ENCODE results near the gene DEUP1.

DEUP1 gene

DNA sequence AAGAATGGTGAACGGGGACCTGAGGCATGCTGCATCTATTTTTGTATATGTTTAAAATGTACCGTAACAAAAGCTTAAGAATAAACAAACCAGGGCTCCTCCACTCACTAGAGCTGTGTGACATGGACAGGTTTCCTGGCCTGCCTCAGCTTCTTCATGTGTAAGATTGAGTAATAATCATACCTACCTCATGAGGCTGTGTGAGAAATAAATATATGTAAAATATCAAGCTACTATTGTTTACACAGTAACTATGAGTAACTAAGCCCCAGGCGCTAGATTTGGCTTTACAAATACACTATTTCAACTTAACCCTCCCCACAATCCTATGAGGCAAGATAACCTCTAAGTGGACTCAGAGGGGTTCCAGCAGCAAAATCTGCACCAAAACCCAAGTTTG is 146.3 kb downstream of the DEUP1 start:
- Mint-ChIP-seq H3K9me3 (no peaks in the 10 kb centered on the region), H3K27me3 (no peaks in the 10 kb centered on the region), H3K4me1 (ENCODE audit: low read depth) (peaks cover 9% of the 10 kb centered on the region), H3K27ac (no peak overlapping the region), H3K4me3 (no peak overlapping the region), H3K36me3 (ENCODE audit: low read depth) (peaks cover 35% of the 10 kb centered on the region)
- intact Hi-C loops (cut with micrococcal nuclease), result no loop called here

DNA sequence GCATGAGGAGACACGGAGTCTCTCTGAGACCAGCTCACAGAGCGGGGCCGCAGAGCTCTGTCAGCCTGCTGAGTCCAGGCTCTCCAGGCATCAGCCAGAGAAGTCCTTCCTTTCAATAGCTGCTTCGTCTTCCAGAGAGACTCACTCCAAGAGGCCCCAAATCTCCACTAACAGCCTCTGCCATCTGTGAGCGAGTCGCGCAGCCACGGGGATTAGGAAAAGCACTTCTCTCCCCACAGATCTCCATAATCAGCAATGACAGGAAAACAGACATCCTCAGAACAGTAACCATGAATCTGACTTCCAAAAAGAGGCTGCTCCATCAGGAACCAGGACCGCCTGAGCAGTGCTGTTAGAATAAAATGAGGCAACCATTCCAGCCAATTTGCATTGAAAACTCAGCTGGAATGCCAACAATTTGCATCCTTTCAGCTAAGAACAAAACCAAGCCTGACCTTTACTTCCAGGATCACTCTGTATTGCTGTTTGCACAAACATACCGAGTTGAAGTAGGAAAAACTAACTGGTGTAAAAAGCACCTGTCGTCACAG is 147.2 kb downstream of the DEUP1 start:
- Mint-ChIP-seq H3K27ac (no peak overlapping the region), H3K36me3 (ENCODE audit: low read depth) (peaks cover 35% of the 10 kb centered on the region), H3K4me1 (ENCODE audit: low read depth) (peaks cover 15% of the 10 kb centered on the region), H3K4me3 (no peak overlapping the region), H3K9me3 (no peaks in the 10 kb centered on the region), H3K27me3 (no peaks in the 10 kb centered on the region)
- intact Hi-C loops (cut with micrococcal nuclease), result no loop called here

DNA sequence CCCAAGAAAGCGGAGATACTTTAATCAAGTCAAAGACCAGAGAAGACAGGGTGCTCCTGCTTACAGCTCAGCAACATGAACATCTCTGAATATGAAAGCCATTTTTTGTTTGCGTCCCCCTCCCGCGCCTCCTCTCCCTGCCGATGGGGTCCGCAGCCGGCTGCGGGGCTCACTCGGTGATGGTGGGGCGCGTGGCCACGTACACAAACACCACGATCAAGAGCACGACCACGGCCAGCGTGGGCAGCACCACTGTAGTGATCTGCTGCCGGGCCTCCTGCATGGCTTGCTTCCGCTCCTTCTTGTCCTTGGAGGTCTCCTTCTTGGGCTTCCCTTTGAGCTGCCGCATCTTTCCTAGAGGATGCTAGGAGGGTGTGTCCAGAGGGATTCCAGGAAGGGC is 148.3 kb downstream of the DEUP1 start:
- Mint-ChIP-seq H3K27me3 (no peaks in the 10 kb centered on the region), H3K4me3 (no peak overlapping the region), H3K27ac (peak overlapping the region; percentile 42), H3K36me3 (ENCODE audit: low read depth) (peaks cover 35% of the 10 kb centered on the region), H3K9me3 (no peaks in the 10 kb centered on the region), H3K4me1 (ENCODE audit: low read depth) (peaks cover 15% of the 10 kb centered on the region)
- intact Hi-C loops (cut with micrococcal nuclease), result no loop called here

DNA sequence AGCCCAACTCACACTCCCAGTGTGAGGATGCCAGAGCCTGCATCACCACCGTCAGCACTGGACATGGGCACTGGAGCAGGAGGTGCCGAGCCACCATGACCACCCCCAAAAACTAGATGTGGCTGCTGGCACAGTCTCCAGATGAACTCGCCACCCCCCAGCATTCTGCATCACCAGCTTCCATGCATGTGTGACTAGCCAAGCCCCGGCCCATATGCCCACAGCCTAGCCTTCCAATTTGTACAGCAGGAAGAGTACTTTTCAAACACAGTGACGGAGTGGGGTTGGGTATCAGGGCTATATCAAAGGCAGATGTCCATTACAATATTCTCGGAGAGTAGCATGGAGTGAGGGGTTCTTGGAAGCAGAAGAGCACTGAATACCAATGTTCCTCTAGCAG is 149.7 kb downstream of the DEUP1 start:
- peaks cover 35% of the 10 kb centered on the region for H3K36me3 Mint-ChIP-seq (ENCODE audit: low read depth)
- no peaks in the 10 kb centered on the region for H3K27me3 Mint-ChIP-seq
- H3K4me1 Mint-ChIP-seq (ENCODE audit: low read depth), result peaks cover 15% of the 10 kb centered on the region
- H3K27ac Mint-ChIP-seq, result no peak overlapping the region
- H3K9me3 Mint-ChIP-seq, result no peaks in the 10 kb centered on the region
- intact Hi-C loops (cut with micrococcal nuclease), result loop anchor here (5.0 kb wide), 1 partner anchor 62 kb away; the partner anchor contains the start of gene SMCO4
- H3K4me3 Mint-ChIP-seq, result no peak overlapping the region

DNA sequence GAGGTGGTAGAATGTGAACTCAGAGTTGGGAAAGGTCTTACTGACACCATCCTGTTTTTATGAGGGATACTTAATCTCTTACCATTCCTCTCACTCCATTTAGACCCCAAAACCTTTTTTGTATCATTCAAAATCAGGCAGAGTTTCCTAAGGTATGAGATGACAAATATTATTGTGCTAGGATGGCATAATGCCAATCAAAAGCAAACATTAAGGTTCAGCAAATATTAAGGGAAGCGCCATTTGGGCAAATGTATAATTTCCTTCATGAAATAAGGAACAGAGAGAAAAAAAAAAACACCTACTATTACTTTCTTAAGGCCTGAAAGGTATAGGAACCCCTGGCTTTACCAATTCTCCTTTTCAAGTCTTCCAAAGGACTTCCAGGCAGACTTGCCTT is 150.2 kb downstream of the DEUP1 start:
- Mint-ChIP-seq H3K4me3 (no peak overlapping the region), H3K36me3 (ENCODE audit: low read depth) (peaks cover 35% of the 10 kb centered on the region), H3K27me3 (no peaks in the 10 kb centered on the region), H3K4me1 (ENCODE audit: low read depth) (peaks cover 15% of the 10 kb centered on the region), H3K9me3 (no peaks in the 10 kb centered on the region), H3K27ac (no peak overlapping the region)
- intact Hi-C loops (cut with micrococcal nuclease), result loop anchor here (5.0 kb wide), 1 partner anchor 62 kb away; the partner anchor contains the start of gene SMCO4

DNA sequence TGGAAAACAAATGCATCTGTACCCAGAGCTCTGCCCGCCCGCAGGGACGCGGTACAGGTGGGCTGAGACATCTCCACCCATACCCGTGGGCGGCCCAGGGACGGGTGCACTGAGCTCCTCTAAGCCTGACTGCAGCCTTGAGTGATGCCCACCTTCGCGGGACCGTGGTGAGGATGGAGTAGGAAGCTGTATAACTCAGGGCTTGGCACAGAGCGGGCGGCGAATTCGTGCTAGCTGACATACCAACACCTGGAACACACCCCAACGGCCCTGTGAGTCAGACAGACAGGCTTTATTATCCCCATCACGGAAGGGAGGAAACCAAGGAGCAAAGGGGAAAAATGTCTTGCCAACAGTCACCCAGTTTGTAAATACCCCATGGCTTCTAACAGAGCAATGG is 150.7 kb downstream of the DEUP1 start:
- H3K36me3 Mint-ChIP-seq (ENCODE audit: low read depth), result peaks cover 32% of the 10 kb centered on the region
- no peaks in the 10 kb centered on the region for H3K9me3 Mint-ChIP-seq
- intact Hi-C loops (cut with micrococcal nuclease), result loop anchor here (5.0 kb wide), 1 partner anchor 61 kb away; the partner anchor contains the start of gene SMCO4
- H3K27me3 Mint-ChIP-seq, result no peaks in the 10 kb centered on the region
- H3K4me1 Mint-ChIP-seq (ENCODE audit: low read depth), result peaks cover 15% of the 10 kb centered on the region
- peak overlapping the region; percentile 10 for H3K27ac Mint-ChIP-seq
- H3K4me3 Mint-ChIP-seq, result no peak overlapping the region

DNA sequence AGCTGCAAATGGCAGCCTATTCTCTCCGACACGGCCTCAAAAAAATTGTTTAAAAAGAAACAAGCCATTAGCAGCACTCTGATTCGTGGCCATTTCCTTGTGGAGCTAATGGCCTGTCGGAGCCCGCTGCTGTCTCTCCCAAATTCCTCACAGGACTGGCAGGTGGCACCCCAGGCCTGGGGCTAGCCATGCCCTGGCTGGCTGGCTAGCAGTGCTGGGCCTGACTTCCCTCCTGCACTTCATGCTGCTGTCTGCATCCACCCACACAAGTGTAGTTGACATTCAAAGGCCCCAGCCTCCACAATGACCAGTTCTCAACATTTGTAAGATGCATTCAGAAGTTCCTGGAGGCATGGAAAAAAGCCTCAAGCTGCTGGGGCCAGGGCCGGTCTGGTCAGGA is 151.2 kb downstream of the DEUP1 start:
- Mint-ChIP-seq H3K9me3 (no peaks in the 10 kb centered on the region), H3K36me3 (ENCODE audit: low read depth) (peaks cover 28% of the 10 kb centered on the region), H3K27ac (peak overlapping the region; percentile 10), H3K4me3 (no peak overlapping the region), H3K4me1 (ENCODE audit: low read depth) (peaks cover 15% of the 10 kb centered on the region), H3K27me3 (no peaks in the 10 kb centered on the region)
- intact Hi-C loops (cut with micrococcal nuclease), result loop anchor here (5.0 kb wide), 1 partner anchor 61 kb away; the partner anchor contains the start of gene SMCO4

DNA sequence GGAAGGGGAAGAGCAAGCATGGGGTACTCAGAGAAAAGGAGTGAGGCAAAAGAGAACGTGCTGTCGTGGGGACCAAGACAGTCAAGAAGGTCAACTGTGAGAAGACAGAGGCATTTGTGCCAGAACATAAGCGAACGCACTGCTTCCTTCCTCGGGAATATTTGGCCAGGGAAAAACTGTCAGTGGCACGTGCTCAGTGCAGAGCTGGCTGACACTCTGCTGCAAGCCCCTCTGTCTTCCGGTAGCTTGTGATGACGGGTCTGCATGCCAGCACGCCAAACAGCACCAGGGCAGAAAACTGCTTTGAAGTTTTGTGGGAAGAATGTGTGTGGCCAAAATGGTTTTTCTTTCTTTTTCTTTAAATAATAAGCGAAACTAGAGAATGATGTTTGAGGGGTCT is 152.0 kb downstream of the DEUP1 start:
- H3K27me3 Mint-ChIP-seq, result no peaks in the 10 kb centered on the region
- H3K4me3 Mint-ChIP-seq, result no peak overlapping the region
- H3K4me1 Mint-ChIP-seq (ENCODE audit: low read depth), result peaks cover 15% of the 10 kb centered on the region
- intact Hi-C loops (cut with micrococcal nuclease), result loop anchor here (5.0 kb wide), 1 partner anchor 60 kb away; the partner anchor contains the start of gene SMCO4
- H3K27ac Mint-ChIP-seq, result peak overlapping the region; percentile 62
- H3K9me3 Mint-ChIP-seq, result no peaks in the 10 kb centered on the region
- H3K36me3 Mint-ChIP-seq (ENCODE audit: low read depth), result peaks cover 23% of the 10 kb centered on the region

DNA sequence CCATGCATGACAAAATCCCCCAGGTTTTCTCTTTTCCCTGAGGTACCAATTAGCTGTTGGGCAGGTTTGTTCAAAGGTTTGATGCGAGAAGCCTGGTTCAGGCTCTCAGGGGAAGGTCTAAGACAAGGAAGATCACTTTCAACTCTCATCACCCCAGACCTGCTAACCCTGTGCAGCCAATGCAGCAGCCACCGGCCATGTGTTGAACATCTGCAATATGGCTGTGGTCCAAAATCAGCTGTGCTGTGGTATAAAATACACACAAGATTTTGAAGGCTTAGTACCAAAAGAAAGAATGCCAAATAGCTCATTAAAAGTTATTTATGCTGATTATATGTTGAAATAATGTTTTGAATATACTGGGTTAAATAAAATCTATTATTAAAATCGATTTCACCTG is 154.2 kb downstream of the DEUP1 start:
- no peak overlapping the region for H3K4me3 Mint-ChIP-seq

DNA sequence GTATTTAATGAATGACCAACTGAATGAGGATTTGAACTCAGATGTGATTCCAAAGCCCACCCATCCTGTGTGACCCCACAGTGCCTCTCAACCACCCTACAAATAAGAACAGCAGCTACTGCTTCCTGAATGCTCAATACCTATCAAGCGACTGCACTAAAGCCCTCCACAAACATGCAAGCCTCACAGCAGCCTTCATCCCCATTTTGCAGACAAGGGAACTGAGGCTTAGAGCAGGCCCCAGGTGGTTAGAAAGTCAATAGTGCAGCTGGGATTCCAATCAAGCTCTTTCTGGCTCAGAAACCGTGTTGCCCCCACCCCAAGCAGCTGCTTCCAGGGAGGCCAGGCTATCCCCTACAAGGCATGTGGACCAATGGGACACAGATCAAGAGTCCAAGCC is 155.4 kb downstream of the DEUP1 start:
- intact Hi-C loops (cut with micrococcal nuclease), result no loop called here
- Mint-ChIP-seq H3K27ac (no peak overlapping the region), H3K9me3 (no peaks in the 10 kb centered on the region)

More for the DNA sequence above, 154.2 kb downstream of the DEUP1 start:
- H3K27ac Mint-ChIP-seq, result no peak overlapping the region
- H3K27me3 Mint-ChIP-seq, result no peaks in the 10 kb centered on the region
- H3K4me1 Mint-ChIP-seq (ENCODE audit: low read depth), result peaks cover 15% of the 10 kb centered on the region
- no peaks in the 10 kb centered on the region for H3K9me3 Mint-ChIP-seq
- H3K36me3 Mint-ChIP-seq (ENCODE audit: low read depth), result peaks cover 1% of the 10 kb centered on the region
- intact Hi-C loops (cut with micrococcal nuclease), result loop anchor here (5.0 kb wide), 1 partner anchor 58 kb away; the partner anchor contains the start of gene SMCO4

DNA sequence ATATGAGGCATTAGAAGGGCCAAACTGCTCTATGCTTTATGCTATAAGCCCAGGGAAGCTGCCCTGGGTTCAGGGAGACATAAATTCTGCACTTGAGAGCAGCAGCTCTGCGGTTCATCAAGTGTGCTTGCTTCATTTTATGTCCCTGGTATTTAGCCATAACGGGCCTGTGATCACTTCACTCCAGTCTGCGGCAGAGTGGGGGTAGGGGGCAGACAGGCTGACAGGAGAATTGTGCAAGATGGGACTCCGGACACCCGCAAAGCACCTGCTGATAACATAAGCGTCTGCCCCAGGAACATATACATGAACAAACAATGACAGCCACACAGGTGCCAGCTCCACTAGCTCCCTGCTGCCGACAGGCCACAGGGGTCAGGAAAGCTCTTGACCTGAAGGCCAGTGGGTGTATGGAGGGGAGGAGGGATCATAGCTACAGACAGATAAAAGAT is 156.5 kb downstream of the DEUP1 start:
- Mint-ChIP-seq H3K36me3 (ENCODE audit: low read depth) (peaks cover under 1% of the 10 kb centered on the region), H3K4me1 (ENCODE audit: low read depth) (peaks cover 4% of the 10 kb centered on the region), H3K27ac (no peak overlapping the region), H3K9me3 (no peaks in the 10 kb centered on the region), H3K4me3 (no peak overlapping the region), H3K27me3 (no peaks in the 10 kb centered on the region)
- intact Hi-C loops (cut with micrococcal nuclease), result no loop called here

More for the DNA sequence above, 155.4 kb downstream of the DEUP1 start:
- H3K36me3 Mint-ChIP-seq (ENCODE audit: low read depth), result no peaks in the 10 kb centered on the region
- H3K4me1 Mint-ChIP-seq (ENCODE audit: low read depth), result peaks cover 15% of the 10 kb centered on the region
- no peak overlapping the region for H3K4me3 Mint-ChIP-seq
- no peaks in the 10 kb centered on the region for H3K27me3 Mint-ChIP-seq
